Esophagus squamous epithelium (tissue), 4 donors: ENCODE results near the gene RTEL1.

Experiments used
- CTCF ChIP-seq, 6 experiments: fragments of 450-650 bp in 4 of 6; fragments of 200-600 bp in 2 of 6; sonication (generic) in 2 of 6; IDR thresholded peaks; one replicate each; pipeline ENCODE4 v1.5.1; 2016 to 2019; ENCODE audit warnings: antibody characterized with exemption in 6 of 6, mild to moderate bottlenecking in 4 of 6, moderate library complexity in 4 of 6
- POLR2A ChIP-seq, 4 donors: fragments of 450-650 bp; IDR thresholded peaks; one replicate each; pipeline ENCODE4 v1.6.1; 2017; ENCODE audit warnings: antibody characterized with exemption in 4 of 4, mild to moderate bottlenecking in 4 of 4, moderate library complexity in 3 of 4

- TF ChIP-seq CTCF (IDR thresholded peaks at IDR 0.05) (no peak), POLR2A (IDR thresholded peaks at IDR 0.05) (no peak)
These were observed 44.8 kb downstream of the RTEL1 start for GRCh38 chr20:63702751-63703470.
